GM19397 (cell line): Measurements from ENCODE around the gene CAB39.

Experiments
- ATAC-seq: cut with Tn5 transposase; IDR thresholded peaks from one replicate; pipeline ENCODE4 v1.9.1; 2021; ENCODE audit warnings: mild to moderate bottlenecking, moderate library complexity; ENCODE audit not compliant: unreplicated experiment

CAB39 gene

GRCh38 chr2:230811508-230811907 lies 98.9 kb downstream of the CAB39 start:
- ATAC-seq, result no peak

GRCh38 chr2:230812033-230812432 lies 99.4 kb downstream of the CAB39 start:
- no peak for ATAC-seq

GRCh38 chr2:230814616-230815015 lies 102.0 kb downstream of the CAB39 start:
- no peak for ATAC-seq

GRCh38 chr2:230815088-230815487 lies 102.4 kb downstream of the CAB39 start:
- ATAC-seq, result no peak

- no peak for ATAC-seq
Measured at GRCh38 chr2:230816735-230817134, 104.1 kb downstream of the CAB39 start.

- no peak for ATAC-seq
Measured at GRCh38 chr2:230819433-230819832, 106.8 kb downstream of the CAB39 start.

GRCh38 chr2:230821261-230821990 lies 108.8 kb downstream of the CAB39 start:
- no peak for ATAC-seq

- ATAC-seq, result no peak
Measured at GRCh38 chr2:230821991-230822520, 109.4 kb downstream of the CAB39 start.

GRCh38 chr2:230823264-230823964 lies 110.8 kb downstream of the CAB39 start:
- ATAC-seq, result no peak

GRCh38 chr2:230824406-230824978 lies 111.8 kb downstream of the CAB39 start:
- no peak for ATAC-seq

- no peak for ATAC-seq
Measured at GRCh38 chr2:230825354-230825753, 112.7 kb downstream of the CAB39 start.

GRCh38 chr2:230827774-230828271 lies 115.2 kb downstream of the CAB39 start:
- no peak for ATAC-seq

GRCh38 chr2:230828272-230828961 lies 115.8 kb downstream of the CAB39 start:
- ATAC-seq, result no peak

- no peak for ATAC-seq
Measured at GRCh38 chr2:230829293-230829692, 116.7 kb downstream of the CAB39 start.

GRCh38 chr2:230829959-230830358 lies 117.3 kb downstream of the CAB39 start:
- ATAC-seq, result no peak

GRCh38 chr2:230830428-230830827 lies 117.8 kb downstream of the CAB39 start:
- ATAC-seq, result no peak

- ATAC-seq, result no peak
Measured at GRCh38 chr2:230840301-230840700, 127.7 kb downstream of the CAB39 start.

- ATAC-seq, result no peak
Measured at GRCh38 chr2:230842473-230842872, 129.8 kb downstream of the CAB39 start.

GRCh38 chr2:230843132-230843531 lies 130.5 kb downstream of the CAB39 start:
- ATAC-seq, result no peak

GRCh38 chr2:230846360-230846759 lies 133.7 kb downstream of the CAB39 start:
- no peak for ATAC-seq

- peak; percentile 91 for ATAC-seq
Measured at GRCh38 chr2:230847883-230848388, 135.3 kb downstream of the CAB39 start.
